Measurements from ENCODE around the gene ADAP1. TPM values are rescaled to one million over a fixed set of nuclear protein-coding genes. Genes with fewer than 3 reads are reported as not detected.

The ADAP1 gene
- total and polyA plus RNA-seq, 12 donors = 0.29 to 60.2 (median 9.3) TPM

GRCh38 chr7:996079-996872 is 41.8 kb upstream of the ADAP1 start:
- H3K4me3 ChIP-seq = no peak overlapping the region
- H3K27ac ChIP-seq = no peak overlapping the region
- H3K27me3 ChIP-seq = no peaks in the 10 kb centered on the region
- H3K36me3 ChIP-seq (replicated peaks in 1 of 2) = peaks cover 0 to 3% of the 10 kb centered on the region in 2 donors
- peaks cover 0 to 3% of the 10 kb centered on the region in 2 donors for H3K4me1 ChIP-seq (replicated peaks in 1 of 2)
- 84 to 89% (median 89%) methylated on average over 14 to 38 of the region's 38 CpGs; no CpG with 5 or more reads in 1 of the 4 donors for WGBS, 4 donors
- intact Hi-C loops (cut with DNase I) = loop anchor here in 1 of 2 donors (10.0 kb wide), 1 partner anchor 179 kb away; no protein-coding TSS in a partner anchor
- no peak for TF ChIP-seq CTCF (IDR thresholded peaks at IDR 0.05)
- TF ChIP-seq POLR2A (IDR thresholded peaks at IDR 0.05) = no peak
- DNase-seq = no peak
- no peaks in the 10 kb centered on the region for H3K9me3 ChIP-seq (replicated peaks in 1 of 3)

GRCh38 chr7:995571-995970 is 41.1 kb upstream of the ADAP1 start:
- peaks cover 0 to 6% of the 10 kb centered on the region in 2 donors for H3K4me1 ChIP-seq (replicated peaks in 1 of 2)
- intact Hi-C loops (cut with DNase I) = loop anchor here (2.0 to 10.0 kb wide), 2 partner anchors 69 to 179 kb away; no protein-coding TSS in a partner anchor
- H3K9me3 ChIP-seq (replicated peaks in 1 of 3) = no peaks in the 10 kb centered on the region
- peaks cover 0 to 3% of the 10 kb centered on the region in 2 donors for H3K36me3 ChIP-seq (replicated peaks in 1 of 2)
- no peak for DNase-seq
- 87 to 93% (median 91%) methylated on average over 4 to 14 of the region's 14 CpGs; no CpG with 5 or more reads in 1 of the 4 donors for WGBS, 4 donors
- no peak overlapping the region for H3K27ac ChIP-seq
- no peak overlapping the region for H3K4me3 ChIP-seq
- no peaks in the 10 kb centered on the region for H3K27me3 ChIP-seq
- TF ChIP-seq POLR2A (IDR thresholded peaks at IDR 0.05) (no peak), CTCF (IDR thresholded peaks at IDR 0.05) (no peak)

GRCh38 chr7:994592-995308 is 40.3 kb upstream of the ADAP1 start:
- H3K9me3 ChIP-seq (replicated peaks in 1 of 3) = no peaks in the 10 kb centered on the region
- intact Hi-C loops (cut with DNase I) = loop anchor here (2.0 to 10.0 kb wide), 3 partner anchors 70 to 180 kb away; no protein-coding TSS in a partner anchor
- H3K4me3 ChIP-seq = no peak overlapping the region
- H3K27ac ChIP-seq = no peak overlapping the region
- TF ChIP-seq CTCF (IDR thresholded peaks at IDR 0.05) = no peak
- H3K36me3 ChIP-seq (replicated peaks in 1 of 2) = peaks cover 0 to 3% of the 10 kb centered on the region in 2 donors
- DNase-seq = no peak
- no peaks in the 10 kb centered on the region for H3K27me3 ChIP-seq
- H3K4me1 ChIP-seq (replicated peaks in 1 of 2) = peaks cover 0 to 6% of the 10 kb centered on the region in 2 donors
- 69 to 75% (median 73%) methylated on average over 11 to 28 of the region's 28 CpGs for WGBS, 4 donors

Measured in adrenal gland (tissue), 12 donors.